GM20431 (cell line): ENCODE results near the gene GNA12.

Experiments used
- in situ Hi-C: fragments of 300-500 bp; cut with MseI, MboI; formaldehyde crosslinking; loops from one replicate; pipeline ENCODE4 v1.15.0; 2020; ENCODE audit warnings: low sequenced_read_pairs; ENCODE audit not compliant: unreplicated experiment

Gene GNA12

DNA sequence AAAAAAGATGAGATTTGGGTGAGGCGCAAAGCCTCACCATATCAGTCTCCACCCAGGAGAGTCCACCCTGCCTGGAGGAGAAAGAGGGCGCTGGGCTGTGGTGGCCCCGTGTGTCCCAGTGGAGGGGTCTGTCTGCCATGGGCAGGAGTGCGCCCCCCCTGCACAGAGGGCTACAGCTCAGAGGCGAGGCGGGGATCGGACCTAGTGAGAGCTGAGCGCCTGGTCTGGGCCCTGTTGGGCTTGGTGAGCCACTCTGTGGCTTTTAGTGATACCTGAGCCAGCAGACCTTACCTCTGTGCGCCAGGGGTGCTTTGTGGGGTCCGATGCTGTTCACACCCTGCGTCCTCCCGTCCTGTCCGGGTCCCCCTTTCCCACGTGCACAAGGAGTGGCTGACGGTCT is 25.9 kb upstream of the GNA12 start:
- in situ Hi-C loops: loop anchor here (25.0 kb wide), 1 partner anchor 1042 kb away; no protein-coding TSS in a partner anchor

DNA sequence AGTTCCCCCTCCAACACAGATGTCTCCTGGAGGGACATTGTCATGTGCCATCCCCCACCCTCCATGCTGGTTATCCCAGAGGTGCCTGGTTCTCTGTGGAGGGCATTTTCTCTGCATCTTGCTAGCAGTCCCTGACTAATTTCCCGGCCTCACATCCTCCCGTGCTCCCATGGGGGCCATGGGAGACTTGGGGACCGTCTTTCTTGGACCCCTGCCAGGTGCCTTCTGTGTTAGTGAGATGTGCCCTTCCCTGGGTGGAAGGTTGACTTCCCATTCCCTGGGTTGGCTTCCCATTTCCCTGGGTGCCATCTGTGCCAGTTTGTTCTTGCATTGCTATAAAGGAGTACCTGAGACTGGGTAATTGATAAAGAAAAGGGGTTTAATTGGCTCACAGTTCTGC is 22.5 kb upstream of the GNA12 start:
- in situ Hi-C loops: loop anchor here (25.0 kb wide), 1 partner anchor 1046 kb away; no protein-coding TSS in a partner anchor

DNA sequence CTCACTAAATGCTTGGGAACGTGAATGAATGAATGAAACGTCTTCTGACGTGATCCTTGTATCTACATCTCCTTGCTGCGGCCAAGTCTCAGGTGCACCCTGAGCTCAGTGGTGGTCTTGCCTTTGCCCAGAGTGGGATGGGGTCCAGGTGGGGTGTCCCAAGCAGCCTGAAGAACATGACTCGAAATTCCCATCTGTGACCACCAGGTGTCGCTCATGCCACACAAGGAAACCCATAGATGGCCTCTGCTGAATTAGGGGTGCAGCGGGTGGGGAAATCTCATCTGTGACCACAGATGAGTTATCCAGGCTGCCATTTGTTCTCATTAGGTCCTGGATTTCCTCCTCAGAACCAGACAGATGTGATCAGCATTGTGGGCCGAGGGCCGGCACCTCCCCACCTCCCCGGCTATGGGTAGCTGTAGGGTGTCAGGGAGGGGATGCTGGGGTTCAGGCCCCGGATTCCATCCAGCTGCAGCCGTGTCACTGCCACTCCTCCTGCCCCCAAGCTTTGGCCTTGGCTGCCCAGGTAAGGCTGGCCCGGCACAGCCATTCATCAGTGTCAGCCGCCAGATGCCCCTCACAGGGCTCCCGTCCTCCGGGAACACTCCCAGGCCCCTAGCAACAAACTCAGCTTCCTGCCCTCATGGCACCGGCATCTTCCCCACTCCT is 21.0 kb upstream of the GNA12 start:
- in situ Hi-C loops: loop anchor here (25.0 kb wide), 1 partner anchor 1047 kb away; no protein-coding TSS in a partner anchor

DNA sequence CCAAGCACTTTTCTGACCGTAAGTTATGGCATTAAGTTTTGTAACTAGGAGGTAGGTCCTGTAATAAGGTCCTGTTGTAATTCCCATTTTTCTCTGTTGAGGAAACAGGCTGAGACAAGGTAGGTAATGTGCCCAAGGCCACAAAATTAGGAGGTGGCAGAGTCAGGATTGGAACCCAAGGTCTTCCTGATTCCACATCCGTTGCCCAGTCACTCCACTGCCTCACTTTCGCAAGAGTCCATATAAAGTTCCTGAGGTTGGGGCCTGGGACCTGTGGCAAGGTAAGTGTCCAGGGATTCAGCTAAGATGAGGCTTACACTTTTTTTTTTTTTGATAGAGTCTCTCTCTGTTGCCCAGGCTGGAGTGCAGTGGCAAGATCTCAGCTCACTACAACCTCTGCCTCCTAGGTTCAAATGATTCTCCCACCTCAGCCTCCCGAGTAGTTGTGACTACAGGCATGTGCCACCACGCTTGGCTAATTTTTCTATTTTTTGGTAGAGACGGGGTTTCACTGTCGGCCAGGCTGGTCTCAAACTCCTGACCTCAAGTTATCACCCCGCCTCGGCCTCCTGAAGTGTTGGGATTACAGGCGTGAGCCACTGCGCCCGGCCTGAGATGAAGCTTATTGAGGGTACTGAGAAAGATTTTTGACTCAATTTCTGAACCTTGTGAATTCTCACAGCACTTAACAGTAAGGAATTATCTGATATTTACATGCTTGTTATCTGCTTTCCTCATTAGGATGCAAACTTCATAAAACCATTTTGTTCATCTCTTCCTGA is 20.3 kb upstream of the GNA12 start:
- in situ Hi-C loops: loop anchor here (25.0 kb wide), 1 partner anchor 1048 kb away; no protein-coding TSS in a partner anchor

DNA sequence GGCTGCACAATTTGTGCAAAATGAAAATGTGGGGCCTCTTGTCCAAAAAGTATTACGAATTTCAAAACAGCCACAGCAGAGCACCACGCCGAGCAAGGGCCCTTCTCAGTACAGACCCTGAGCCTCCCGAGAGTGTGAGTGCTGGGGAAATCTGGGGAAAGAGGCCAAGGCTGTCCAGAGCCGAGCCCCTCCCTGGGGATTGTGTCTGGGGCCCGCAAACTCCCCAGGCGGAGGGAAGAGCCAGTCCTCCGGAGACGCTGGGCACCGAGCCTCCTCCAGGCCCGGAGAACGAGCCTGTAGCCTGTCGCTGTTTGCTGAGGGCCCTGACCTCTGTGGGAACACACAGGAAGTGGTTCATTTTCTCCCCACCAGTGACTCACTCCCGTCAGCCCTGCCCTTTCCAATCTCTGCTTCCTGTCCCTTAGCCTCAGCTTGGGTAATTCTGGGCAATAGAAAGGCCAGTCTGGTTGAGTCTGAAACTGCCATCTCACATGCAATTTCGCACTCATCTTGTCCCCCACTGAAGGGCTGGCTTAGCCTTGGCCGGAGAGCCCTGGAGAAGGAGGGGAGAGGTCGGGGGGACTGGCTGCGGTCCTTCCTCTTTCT is 19.5 kb upstream of the GNA12 start:
- in situ Hi-C loops: loop anchor here (25.0 kb wide), 1 partner anchor 1049 kb away; no protein-coding TSS in a partner anchor

DNA sequence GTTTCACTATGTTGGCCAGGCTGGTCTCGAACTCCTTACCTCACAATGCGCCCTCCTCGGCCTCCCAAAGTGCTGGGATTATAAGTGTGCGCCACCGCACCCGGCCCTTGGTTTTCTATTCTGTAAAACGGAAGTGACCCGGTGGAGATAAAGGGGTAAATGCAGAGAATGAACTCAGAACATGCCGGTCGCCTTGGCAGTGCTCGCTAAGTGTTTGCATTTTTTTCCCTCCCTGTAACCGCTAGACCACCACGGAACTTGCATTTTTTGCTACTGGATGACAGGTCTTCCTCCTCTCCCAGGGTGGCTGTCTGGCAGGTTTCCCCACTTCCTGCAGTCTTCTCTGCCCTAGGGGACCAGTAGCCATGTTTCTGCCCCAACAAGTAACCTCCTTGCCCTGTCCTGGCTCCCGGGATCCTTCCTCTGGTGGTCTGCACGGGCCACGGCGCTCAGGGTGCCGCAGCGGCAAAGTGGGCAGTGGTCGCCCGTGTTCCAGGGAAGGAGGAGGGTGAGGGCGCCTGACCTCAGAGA is 18.8 kb upstream of the GNA12 start:
- in situ Hi-C loops: loop anchor here (25.0 kb wide), 1 partner anchor 1049 kb away; no protein-coding TSS in a partner anchor

DNA sequence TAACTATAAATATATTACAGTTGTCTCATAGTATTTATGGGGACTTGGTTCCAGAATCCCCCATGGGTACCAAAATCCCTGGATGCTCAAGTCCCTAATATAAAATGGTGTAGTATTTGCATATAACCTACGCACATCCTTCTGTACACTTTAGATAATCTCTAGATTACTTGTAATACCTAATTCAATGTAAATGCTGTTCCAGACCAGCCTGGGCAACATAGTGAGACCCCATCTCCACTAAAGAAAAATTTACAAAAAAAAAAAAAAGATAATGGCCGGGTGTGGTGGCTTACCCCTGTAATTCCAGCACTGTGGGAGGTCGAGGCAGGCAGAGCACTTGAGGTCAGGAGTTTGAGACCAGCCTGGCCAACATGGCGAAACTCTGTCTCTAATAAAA is 17.4 kb upstream of the GNA12 start:
- in situ Hi-C loops: loop anchor here (25.0 kb wide), 1 partner anchor 1051 kb away; no protein-coding TSS in a partner anchor

DNA sequence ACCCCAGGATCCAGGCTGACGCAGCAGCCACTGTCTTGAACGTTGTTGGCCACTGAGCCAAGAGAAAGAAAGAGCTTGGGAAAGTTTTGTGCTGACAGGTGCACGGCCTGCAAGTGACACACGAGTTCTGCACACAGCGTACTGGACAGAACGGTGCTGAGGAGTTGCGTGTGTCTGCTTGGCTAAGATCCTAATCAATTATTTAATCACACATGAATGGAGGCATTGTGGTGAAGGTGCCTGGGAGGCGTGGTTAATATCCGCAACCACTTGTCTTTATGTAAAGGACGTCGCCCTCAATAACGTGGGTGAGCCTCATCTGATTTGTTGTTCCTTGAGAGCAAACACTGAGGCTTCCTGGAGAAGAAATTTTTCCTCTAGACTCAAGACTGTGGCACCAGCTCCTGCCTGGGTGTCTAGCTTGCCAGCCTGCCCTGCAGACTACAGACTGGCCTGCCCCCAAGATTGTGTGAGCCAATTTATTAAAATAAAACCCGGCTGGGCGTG is 16.6 kb upstream of the GNA12 start:
- in situ Hi-C loops: loop anchor here (25.0 kb wide), 1 partner anchor 1052 kb away; no protein-coding TSS in a partner anchor

DNA sequence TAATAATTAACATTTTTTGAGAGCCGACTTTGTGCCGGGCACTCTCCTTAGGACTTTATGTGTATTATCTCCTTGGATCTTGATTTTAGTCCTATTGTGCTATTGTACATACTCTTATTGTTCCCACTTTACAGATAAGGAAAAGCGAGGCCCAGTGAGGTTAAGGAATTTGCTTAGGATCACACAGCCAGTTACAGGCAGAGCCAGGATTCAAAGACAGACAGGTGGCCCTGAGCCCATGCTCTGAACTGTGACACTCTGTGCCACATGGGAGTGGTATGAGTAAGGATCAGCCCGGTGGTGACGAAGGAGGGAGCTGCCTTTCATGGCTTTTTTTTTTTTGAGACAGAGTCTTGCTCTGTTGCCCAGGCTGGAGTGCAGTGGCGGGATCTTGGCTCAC is 15.8 kb upstream of the GNA12 start:
- in situ Hi-C loops: loop anchor here (25.0 kb wide), 1 partner anchor 1052 kb away; no protein-coding TSS in a partner anchor

DNA sequence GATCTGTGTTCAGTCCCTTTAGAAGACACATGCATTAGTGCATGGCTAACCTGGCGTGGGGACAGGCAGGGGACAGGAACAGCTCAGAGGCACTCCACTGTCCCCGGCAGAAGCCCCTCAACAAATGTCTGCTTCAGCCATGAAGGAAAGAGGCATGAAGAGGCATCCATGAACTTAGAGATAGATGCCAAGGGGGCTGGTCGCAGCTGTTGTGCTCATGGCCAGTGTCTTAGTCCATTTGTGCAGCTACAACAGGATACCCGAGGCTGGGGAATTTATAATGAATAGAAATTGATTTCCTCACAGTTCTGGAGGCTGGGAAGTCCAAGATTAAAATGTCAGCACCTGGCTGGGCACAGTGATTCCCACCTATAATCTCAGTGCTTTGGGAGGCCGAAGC is 14.5 kb upstream of the GNA12 start:
- in situ Hi-C loops: loop anchor here (25.0 kb wide), 1 partner anchor 1054 kb away; no protein-coding TSS in a partner anchor

DNA sequence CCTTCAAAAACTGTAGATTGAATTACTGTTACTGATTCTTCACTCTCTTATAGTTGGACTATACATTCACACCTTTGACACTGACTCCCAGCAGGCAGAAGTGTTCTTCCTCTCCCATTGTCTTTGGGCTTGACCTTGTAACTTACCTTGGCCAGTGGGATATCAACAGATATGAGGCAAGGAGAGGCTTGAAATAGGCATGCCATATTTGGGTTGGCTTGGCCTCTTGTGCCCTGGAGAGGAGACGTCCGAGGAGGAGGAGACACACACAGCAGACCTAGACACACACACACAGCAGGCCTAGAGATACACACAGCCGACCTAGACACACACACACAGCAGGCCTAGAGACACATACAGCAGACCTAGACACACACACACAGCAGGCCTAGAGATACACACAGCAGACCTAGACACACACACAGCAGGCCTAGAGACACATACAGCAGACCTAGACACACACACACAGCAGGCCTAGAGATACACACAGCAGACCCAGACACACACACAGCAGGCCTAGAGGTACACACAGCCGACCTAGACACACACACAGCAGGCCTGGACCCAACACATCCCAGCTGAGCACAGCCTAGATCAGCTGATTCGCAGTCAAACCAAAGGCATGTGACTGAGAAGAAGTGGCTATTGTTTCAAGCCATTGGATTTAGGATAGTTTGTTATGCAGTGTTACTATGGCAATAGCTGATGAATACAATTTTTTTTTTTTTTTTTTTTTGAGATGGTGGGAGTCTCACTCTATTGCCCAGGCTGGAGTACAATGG is 12.5 kb upstream of the GNA12 start:
- in situ Hi-C loops: loop anchor here (25.0 kb wide), 1 partner anchor 1056 kb away; no protein-coding TSS in a partner anchor

DNA sequence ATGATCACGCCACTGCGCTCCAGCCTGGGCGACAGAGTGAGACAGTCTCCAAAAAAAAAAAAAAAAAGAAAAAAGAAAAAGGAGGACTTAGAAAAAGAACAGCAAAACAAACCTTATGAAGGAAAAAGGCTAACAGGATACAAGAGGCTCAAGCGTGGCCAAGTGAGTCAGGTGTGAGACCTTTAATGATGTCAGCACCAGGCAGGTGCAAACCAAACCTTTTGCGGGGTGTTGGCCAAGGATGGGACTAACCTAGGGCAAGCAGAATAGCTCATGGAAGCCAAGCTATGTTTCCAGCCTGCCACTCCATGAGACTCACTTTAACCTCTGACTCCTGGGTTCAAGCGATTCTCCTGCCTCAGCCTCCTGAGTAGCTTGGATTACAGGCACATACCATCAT is 11.3 kb upstream of the GNA12 start:
- in situ Hi-C loops: loop anchor here (25.0 kb wide), 1 partner anchor 1057 kb away; no protein-coding TSS in a partner anchor

DNA sequence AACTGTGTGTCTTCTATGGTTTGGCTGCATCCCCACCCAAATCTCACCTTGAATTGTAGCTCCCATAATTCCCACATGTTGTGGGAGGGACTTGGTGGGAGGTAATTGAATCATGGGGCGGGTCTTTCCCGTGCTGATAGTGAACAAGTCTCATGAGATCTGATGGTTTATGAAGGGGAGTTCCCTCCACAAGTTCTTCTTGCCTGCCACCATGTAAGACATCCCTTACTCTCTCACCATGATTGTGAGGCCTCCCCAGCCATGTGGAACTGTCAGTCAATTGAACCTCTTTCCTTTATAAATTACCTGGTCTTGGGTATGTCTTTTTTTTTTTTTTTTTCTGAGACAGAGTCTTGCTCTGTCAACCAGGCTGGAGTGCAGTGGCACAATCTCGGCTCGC is 9.4 kb upstream of the GNA12 start:
- in situ Hi-C loops: loop anchor here (25.0 kb wide), 1 partner anchor 1059 kb away; no protein-coding TSS in a partner anchor

DNA sequence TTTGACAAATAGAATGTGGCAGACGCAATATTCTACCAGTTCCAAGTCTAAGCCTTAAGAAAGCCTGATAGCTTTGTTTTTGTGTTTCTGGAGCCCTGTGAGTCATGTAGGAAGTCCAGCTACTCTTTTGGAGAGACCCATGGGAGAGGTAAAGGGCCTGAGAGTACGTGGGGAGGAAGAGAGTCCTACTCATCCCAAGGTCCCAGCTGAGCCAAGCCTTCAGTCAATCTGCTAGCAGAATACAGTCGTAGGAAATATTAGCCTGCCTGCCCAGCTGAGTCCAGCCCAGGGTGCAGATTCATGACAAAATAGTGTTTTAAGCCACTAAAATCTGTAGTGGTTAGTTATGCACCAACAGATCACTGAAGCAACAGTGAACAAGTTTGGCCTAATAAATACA is 9.0 kb upstream of the GNA12 start:
- in situ Hi-C loops: loop anchor here (25.0 kb wide), 1 partner anchor 1059 kb away; no protein-coding TSS in a partner anchor

DNA sequence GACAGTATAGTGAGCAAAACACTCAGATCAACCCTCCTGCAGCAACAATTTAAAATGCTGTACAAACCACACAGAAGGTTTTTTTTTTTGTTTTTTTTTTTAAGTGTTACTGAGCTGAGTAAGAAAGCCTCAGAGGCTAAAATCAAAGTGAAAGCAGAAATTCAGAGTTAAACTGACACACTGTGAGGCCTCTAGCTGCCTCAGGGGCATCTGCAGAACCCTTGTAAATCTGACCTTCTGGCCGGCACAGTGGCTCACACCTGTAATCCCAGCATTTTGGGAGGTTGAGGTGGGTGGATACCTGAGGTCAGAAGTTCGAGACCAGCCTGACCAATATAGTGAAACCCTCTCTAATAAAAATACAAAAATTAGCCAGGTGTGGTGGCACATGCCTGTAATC is 7.4 kb upstream of the GNA12 start:
- in situ Hi-C loops: loop anchor here (25.0 kb wide), 1 partner anchor 1061 kb away; no protein-coding TSS in a partner anchor

DNA sequence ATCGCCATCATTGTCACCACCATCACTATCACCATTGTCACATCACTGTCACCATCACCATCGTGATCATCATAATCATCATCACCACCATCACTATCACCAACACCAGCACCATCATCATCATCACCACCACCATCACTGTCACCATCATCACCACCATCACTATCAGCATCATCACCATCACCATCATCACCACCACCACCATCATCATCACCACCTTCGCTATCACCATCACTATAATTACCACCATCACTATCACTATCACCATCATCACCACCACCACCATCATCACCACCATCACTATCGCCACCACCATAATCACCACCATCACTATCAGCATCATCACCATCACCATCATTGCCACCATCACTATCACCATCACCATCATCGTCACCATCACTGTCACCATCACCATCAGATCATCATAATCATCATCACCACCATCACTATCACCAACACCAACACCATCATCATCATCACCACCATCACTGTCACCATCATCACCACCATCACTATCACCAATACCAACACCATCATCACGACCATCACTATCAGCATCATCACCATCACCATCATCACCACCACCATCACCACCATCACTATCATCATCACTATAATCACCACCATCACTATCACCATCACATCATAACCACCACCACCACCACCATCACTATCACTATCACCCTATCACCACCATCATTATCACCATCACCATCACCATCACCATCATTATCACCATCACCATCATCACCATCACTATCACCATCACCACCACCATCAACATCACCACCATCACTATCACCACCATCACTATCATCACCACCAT is 6.0 kb upstream of the GNA12 start:
- in situ Hi-C loops: loop anchor here (25.0 kb wide), 1 partner anchor 1062 kb away; no protein-coding TSS in a partner anchor

DNA sequence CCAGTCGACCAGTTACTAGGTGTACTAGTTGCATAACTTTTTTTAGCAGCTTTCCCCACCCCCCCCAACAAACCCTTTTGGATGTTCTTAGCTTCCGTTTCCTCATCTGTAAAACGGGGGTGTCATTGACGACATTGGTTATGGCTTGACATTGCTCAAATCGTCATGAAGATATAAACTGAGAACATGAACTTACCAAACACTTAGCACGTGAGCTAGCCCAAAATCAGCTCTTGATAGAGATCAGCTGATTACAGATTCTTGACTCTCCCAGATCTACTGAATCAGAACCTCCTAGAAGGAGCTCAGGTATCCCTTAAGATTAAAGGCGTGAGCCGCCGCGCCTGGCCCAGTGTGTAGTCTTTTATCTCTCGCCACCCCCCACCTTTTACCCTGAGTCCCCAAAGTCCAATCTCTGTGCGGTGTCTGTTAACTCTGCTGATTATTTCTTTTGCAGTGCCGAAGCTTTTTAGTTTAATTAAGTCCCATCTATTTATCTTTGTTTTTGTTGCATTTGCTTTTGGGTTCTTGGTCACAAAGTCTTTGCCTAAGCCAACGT is 1.0 kb upstream of the GNA12 start:
- in situ Hi-C loops: no loop called here

DNA sequence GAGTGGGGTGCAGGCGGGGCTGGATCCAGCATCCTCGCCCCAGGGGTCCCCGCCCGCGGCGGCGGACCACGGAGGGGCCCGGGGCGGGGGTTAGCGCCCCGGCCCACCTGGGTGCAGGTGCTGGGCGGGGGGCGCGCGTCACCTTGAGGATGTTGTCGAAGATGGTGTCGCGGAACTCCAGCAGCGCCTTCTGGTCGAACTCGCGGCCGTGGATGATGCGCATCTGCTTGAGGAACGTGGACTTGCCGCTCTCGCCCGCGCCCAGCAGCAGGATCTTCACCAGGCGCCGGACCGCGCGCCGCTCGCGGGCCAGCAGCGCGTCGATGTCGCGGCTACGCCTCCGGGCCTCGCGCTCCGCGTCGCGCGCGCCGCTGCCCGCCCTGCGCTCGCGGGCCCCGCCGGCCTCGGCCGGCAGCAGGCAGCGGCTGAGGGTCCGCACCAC is 376 bp downstream of the GNA12 start:
- in situ Hi-C loops: no loop called here
